ENCODE measurements around the gene EDC4.

Gene EDC4

DNA sequence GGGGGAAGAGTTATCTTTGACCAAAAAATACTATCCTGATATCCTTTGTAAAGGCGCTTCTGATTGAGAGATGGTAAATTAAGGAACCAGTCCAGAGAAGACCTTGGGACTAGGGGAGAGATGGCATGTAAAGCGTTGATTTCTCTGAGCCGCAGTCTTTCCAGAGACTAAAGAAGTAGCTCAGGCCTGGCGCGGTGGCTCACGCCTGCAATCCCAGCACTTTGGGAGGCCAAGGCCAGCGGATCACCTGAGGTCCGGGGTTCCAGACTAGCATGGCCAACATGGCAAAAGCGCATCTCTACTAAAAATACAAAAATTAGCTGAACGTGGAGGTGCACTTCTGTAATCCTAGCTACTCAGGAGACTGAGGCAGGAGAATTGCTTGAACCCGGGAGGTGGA is 24.7 kb upstream of the EDC4 start:
- Histone ChIP-seq H3K9me3 (ENCODE audit: control insufficient read depth, low read length) (no peaks in the 10 kb centered on the region), H3K4me3 (ENCODE audit: insufficient read depth, low read depth, low read length) (peak overlapping the region; percentile 100), H3K27me3 (ENCODE audit: control insufficient read depth, insufficient read depth, low read length, poor library complexity, severe bottlenecking) (no peaks in the 10 kb centered on the region), H3K27ac (ENCODE audit: insufficient read depth, low read depth, low read length, poor library complexity, severe bottlenecking) (no peak overlapping the region), H3K36me3 (ENCODE audit: control insufficient read depth, insufficient read depth, low read length) (no peaks in the 10 kb centered on the region), H3K4me1 (ENCODE audit: control insufficient read depth, insufficient read depth, low read length) (peaks cover 28% of the 10 kb centered on the region)
- WGBS, 2 experiments, result 93 to 95% methylated on average over 11 of the region's 11 CpGs

- no peaks in the 10 kb centered on the region for H3K36me3 ChIP-seq (ENCODE audit: control insufficient read depth, insufficient read depth, low read length)
- WGBS, 2 experiments, result 87 to 94% methylated on average over 3 of the region's 3 CpGs
Observed at GRCh38 chr16:67853670-67854069, 19.2 kb upstream of the EDC4 start.

DNA sequence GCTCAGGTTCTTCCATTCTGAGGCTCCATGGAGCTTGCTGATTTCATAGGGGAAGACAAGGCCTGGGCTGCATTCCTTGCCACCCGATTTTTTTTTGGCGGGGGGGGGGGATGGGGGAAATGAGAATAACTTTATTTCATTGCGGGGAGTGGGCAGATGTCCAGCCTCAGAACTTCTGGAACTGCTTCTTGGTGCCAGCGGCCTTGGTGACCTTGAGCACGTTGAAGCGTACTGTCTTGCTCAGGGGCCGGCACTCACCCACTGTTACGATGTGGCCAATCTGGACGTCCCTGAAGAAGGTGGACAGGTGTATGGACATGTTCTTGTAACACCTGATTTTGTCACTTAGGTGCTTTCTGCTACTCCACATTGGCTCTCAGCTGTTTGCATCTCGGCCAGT is 17.1 kb upstream of the EDC4 start:
- 92 to 95% methylated on average over 10 of the region's 10 CpGs for WGBS, 2 experiments
- Histone ChIP-seq H3K9me3 (ENCODE audit: control insufficient read depth, low read length) (no peaks in the 10 kb centered on the region), H3K27ac (ENCODE audit: insufficient read depth, low read depth, low read length, poor library complexity, severe bottlenecking) (no peak overlapping the region), H3K27me3 (ENCODE audit: control insufficient read depth, insufficient read depth, low read length, poor library complexity, severe bottlenecking) (no peaks in the 10 kb centered on the region), H3K4me1 (ENCODE audit: control insufficient read depth, insufficient read depth, low read length) (no peaks in the 10 kb centered on the region), H3K4me3 (ENCODE audit: insufficient read depth, low read depth, low read length) (no peak overlapping the region), H3K36me3 (ENCODE audit: control insufficient read depth, insufficient read depth, low read length) (no peaks in the 10 kb centered on the region)

More at GRCh38 chr16:67853670-67854069, 19.2 kb upstream of the EDC4 start:
- Histone ChIP-seq H3K27ac (ENCODE audit: insufficient read depth, low read depth, low read length, poor library complexity, severe bottlenecking) (no peak overlapping the region), H3K4me1 (ENCODE audit: control insufficient read depth, insufficient read depth, low read length) (no peaks in the 10 kb centered on the region), H3K27me3 (ENCODE audit: control insufficient read depth, insufficient read depth, low read length, poor library complexity, severe bottlenecking) (no peaks in the 10 kb centered on the region), H3K4me3 (ENCODE audit: insufficient read depth, low read depth, low read length) (no peak overlapping the region), H3K9me3 (ENCODE audit: control insufficient read depth, low read length) (no peaks in the 10 kb centered on the region)

DNA sequence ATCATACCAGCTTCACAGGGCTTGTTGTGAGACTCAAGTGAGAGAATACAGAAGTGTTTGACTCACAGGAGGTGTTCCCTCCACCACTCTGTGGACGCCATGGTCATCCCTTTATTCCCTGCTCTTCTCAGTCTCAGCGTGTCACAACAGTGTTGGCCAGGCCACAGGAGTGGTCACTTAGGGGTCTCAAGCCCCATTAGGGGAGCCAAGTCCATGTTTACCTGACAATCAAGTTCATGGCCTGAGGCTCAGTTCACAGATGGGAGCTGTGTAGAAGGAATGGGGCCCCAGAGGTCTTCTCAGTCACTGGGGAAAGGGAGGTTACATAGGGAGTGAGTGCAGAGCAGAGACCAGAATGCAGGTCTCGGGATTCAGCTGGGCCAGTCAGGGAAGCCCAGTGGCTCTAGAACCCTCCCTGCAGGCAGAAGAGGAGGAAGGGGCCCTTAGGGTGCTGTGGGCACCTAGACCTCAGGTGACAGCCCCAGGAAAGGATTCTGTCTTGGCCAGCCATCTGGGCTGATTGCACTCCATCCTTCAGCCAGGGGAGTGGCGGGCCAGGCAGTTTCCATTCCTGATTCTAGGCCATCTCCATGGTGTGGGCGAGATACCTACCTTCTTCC is 15.8 kb upstream of the EDC4 start:
- Histone ChIP-seq H3K27ac (ENCODE audit: insufficient read depth, low read depth, low read length, poor library complexity, severe bottlenecking) (no peak overlapping the region), H3K27me3 (ENCODE audit: control insufficient read depth, insufficient read depth, low read length, poor library complexity, severe bottlenecking) (no peaks in the 10 kb centered on the region), H3K4me3 (ENCODE audit: insufficient read depth, low read depth, low read length) (no peak overlapping the region), H3K9me3 (ENCODE audit: control insufficient read depth, low read length) (no peaks in the 10 kb centered on the region), H3K4me1 (ENCODE audit: control insufficient read depth, insufficient read depth, low read length) (no peaks in the 10 kb centered on the region), H3K36me3 (ENCODE audit: control insufficient read depth, insufficient read depth, low read length) (no peaks in the 10 kb centered on the region)
- WGBS, 2 experiments, result 92 to 93% methylated on average over 5 of the region's 5 CpGs

DNA sequence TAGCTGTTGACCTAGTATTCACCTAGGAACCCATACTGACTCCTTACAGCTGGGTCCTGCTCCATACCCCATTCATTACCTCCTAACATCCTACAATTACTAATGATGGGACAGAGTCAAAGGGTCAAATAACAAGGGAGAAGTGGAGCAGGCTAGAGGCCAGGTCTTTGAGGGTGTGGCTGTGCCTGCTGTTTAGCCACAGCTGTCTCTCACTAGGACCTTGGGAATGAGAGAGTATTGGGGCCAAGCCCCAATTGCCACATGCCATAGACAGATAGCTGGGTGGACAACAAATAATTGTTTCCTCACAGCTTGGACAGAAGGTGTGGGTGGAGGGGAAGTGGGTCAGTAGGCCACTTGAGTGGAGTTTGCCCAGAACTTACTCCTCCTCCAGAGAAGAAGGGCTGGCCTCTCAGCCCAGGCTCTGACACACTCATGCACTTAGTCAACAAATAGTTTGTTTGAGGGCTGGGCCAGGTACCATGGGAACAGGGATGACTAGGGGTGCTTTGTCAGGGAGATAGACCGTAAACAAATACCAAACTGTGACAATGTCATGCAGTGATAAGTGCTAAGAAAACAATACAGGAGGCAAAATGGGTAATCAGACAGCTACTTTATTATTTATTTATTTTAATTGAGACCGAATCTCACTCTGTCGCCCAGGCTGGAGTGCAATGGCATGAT is 15.2 kb upstream of the EDC4 start:
- Histone ChIP-seq H3K36me3 (ENCODE audit: control insufficient read depth, insufficient read depth, low read length) (no peaks in the 10 kb centered on the region), H3K27ac (ENCODE audit: insufficient read depth, low read depth, low read length, poor library complexity, severe bottlenecking) (no peak overlapping the region)

DNA sequence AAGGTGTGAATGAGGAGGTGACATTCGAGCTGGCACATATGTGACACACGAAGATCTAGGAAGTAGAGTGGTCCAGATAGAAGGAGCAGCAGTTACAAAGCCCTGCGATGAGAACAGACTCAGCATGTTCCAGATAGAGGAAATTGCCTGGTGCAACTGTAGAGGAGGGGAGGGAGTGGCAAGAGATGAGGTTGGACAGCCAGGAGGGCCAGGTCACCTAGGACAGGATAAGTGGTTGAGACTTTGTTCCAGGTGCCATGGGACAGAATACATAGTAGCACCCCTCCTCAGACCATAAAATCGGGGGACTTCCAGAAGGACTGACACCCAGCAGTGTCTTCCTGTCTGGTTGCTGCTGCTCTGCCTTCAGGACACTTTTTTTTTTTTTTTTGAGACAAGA is 14.4 kb upstream of the EDC4 start:
- no peak overlapping the region for H3K27ac ChIP-seq (ENCODE audit: insufficient read depth, low read depth, low read length, poor library complexity, severe bottlenecking)
- no peaks in the 10 kb centered on the region for H3K27me3 ChIP-seq (ENCODE audit: control insufficient read depth, insufficient read depth, low read length, poor library complexity, severe bottlenecking)
- no peaks in the 10 kb centered on the region for H3K4me1 ChIP-seq (ENCODE audit: control insufficient read depth, insufficient read depth, low read length)
- no peaks in the 10 kb centered on the region for H3K36me3 ChIP-seq (ENCODE audit: control insufficient read depth, insufficient read depth, low read length)
- WGBS, 2 experiments, result 90 to 92% methylated on average over 4 of the region's 4 CpGs
- H3K9me3 ChIP-seq (ENCODE audit: control insufficient read depth, low read length), result no peaks in the 10 kb centered on the region
- H3K4me3 ChIP-seq (ENCODE audit: insufficient read depth, low read depth, low read length), result no peak overlapping the region

More for the DNA sequence above, 15.2 kb upstream of the EDC4 start:
- no peaks in the 10 kb centered on the region for H3K27me3 ChIP-seq (ENCODE audit: control insufficient read depth, insufficient read depth, low read length, poor library complexity, severe bottlenecking)
- no peaks in the 10 kb centered on the region for H3K4me1 ChIP-seq (ENCODE audit: control insufficient read depth, insufficient read depth, low read length)
- WGBS, 2 experiments, result 71% methylated on average over 3 of the region's 3 CpGs
- H3K9me3 ChIP-seq (ENCODE audit: control insufficient read depth, low read length), result no peaks in the 10 kb centered on the region
- no peak overlapping the region for H3K4me3 ChIP-seq (ENCODE audit: insufficient read depth, low read depth, low read length)

- no peaks in the 10 kb centered on the region for H3K4me1 ChIP-seq (ENCODE audit: control insufficient read depth, insufficient read depth, low read length)
- no peaks in the 10 kb centered on the region for H3K9me3 ChIP-seq (ENCODE audit: control insufficient read depth, low read length)
- H3K27ac ChIP-seq (ENCODE audit: insufficient read depth, low read depth, low read length, poor library complexity, severe bottlenecking), result no peak overlapping the region
- no peaks in the 10 kb centered on the region for H3K27me3 ChIP-seq (ENCODE audit: control insufficient read depth, insufficient read depth, low read length, poor library complexity, severe bottlenecking)
- H3K36me3 ChIP-seq (ENCODE audit: control insufficient read depth, insufficient read depth, low read length), result no peaks in the 10 kb centered on the region
- no peak overlapping the region for H3K4me3 ChIP-seq (ENCODE audit: insufficient read depth, low read depth, low read length)
- WGBS, 2 experiments, result 95 to 97% methylated on average over 8 of the region's 8 CpGs
Observed at GRCh38 chr16:67860589-67861398, 12.1 kb upstream of the EDC4 start.

DNA sequence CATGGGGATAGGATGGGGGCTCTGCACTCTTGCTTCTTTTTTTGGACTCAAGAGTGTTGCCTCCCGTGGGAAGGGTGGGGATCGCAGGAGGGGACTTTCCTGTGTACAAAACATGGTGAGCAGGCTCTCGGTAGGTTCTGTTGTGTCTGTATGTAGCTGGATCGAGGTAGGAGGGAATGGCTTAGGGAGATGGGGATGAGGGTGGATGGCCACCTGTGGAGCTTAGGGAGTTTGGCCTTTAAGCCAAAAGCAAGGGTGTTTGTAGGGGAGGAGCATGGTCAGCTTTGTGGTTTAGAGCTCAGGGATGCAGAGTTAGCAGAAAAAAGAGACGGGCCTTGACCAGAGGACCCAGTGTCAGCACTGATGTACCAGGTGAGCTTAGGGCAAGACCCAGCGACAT is 11.0 kb upstream of the EDC4 start:
- WGBS, 2 experiments, result 93 to 94% methylated on average over 6 of the region's 6 CpGs
- H3K27ac ChIP-seq (ENCODE audit: insufficient read depth, low read depth, low read length, poor library complexity, severe bottlenecking), result no peak overlapping the region
- peaks cover 3% of the 10 kb centered on the region for H3K36me3 ChIP-seq (ENCODE audit: control insufficient read depth, insufficient read depth, low read length)
- no peak overlapping the region for H3K4me3 ChIP-seq (ENCODE audit: insufficient read depth, low read depth, low read length)
- H3K27me3 ChIP-seq (ENCODE audit: control insufficient read depth, insufficient read depth, low read length, poor library complexity, severe bottlenecking), result no peaks in the 10 kb centered on the region
- H3K9me3 ChIP-seq (ENCODE audit: control insufficient read depth, low read length), result no peaks in the 10 kb centered on the region
- no peaks in the 10 kb centered on the region for H3K4me1 ChIP-seq (ENCODE audit: control insufficient read depth, insufficient read depth, low read length)

GRCh38 chr16:67862623-67863583 is 9.9 kb upstream of the EDC4 start:
- no peaks in the 10 kb centered on the region for H3K4me1 ChIP-seq (ENCODE audit: control insufficient read depth, insufficient read depth, low read length)
- H3K9me3 ChIP-seq (ENCODE audit: control insufficient read depth, low read length), result no peaks in the 10 kb centered on the region
- peaks cover 12% of the 10 kb centered on the region for H3K36me3 ChIP-seq (ENCODE audit: control insufficient read depth, insufficient read depth, low read length)
- WGBS, 2 experiments, result 85 to 88% methylated on average over 11 of the region's 11 CpGs
- H3K27ac ChIP-seq (ENCODE audit: insufficient read depth, low read depth, low read length, poor library complexity, severe bottlenecking), result no peak overlapping the region
- H3K27me3 ChIP-seq (ENCODE audit: control insufficient read depth, insufficient read depth, low read length, poor library complexity, severe bottlenecking), result no peaks in the 10 kb centered on the region
- H3K4me3 ChIP-seq (ENCODE audit: insufficient read depth, low read depth, low read length), result no peak overlapping the region

Data from ectodermal cell (in vitro differentiated cells).